GM19328 (cell line): ENCODE results near the gene RPS28.
"Not testable (repeated sequence)": the region's sequence is repeated elsewhere in the genome, so short reads cannot be mapped to it uniquely, and the experiment has no call there.

Source experiments
- ATAC-seq: cut with Tn5 transposase; IDR thresholded peaks from one replicate; pipeline ENCODE4 v1.9.1; 2021; ENCODE audit warnings: mild to moderate bottlenecking, moderate library complexity; ENCODE audit not compliant: unreplicated experiment

RPS28 gene

DNA sequence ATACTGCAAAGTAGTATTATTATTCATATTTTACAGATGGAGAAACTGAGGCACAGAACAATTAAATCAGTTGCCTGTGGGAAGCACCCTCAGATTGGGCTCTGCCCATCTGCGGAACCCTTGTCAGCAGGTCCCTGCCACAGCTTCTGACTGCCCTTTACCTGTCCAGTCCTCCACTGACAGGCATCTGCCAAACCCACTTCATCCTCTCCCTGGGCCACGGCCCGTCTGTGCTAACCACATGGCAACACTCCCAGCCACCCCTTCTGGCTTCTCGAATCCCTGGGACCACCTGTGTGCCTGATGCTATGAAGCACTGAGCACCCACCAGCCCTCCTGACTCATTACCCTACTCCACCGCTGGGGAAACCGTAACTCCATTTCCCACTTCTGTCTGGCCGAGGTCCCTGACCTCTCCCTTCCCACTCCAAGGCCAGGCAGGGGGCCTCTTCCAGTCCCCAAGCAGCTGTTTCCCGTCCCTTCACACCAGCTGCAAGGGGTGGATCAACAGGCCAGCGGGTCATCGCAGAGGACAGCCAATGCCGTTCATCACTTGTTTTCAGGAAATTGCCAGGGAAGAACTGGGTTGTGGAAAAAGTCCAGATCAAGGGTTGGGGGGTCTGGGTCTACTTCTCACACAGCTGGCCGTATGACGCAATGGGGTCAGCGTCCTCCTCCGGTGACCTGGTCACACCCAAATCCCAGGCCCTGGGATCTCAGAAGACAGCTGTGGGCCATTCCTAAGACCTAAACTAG lies 19.2 kb downstream of the RPS28 start:
- no peak for ATAC-seq

DNA sequence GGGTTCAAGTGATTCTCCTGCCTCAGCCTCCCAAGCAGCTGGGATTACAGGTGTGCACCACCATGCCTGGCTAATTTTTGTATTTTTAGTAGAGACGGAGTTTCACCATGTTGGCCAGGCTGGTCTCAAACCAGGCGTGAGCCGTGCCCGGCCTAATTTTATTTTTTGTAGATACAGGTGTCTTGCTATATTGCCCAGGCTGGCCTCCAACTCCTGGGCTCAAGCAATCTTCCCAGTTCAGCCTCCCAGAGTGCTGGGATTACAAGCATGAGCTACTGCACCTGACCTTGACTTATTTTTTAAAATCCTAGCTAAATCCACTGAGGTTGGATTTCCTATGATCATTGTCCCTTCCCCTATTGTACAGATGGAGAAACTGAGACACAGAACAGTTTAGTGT lies 20.2 kb downstream of the RPS28 start:
- ATAC-seq = not testable (repeated sequence)

DNA sequence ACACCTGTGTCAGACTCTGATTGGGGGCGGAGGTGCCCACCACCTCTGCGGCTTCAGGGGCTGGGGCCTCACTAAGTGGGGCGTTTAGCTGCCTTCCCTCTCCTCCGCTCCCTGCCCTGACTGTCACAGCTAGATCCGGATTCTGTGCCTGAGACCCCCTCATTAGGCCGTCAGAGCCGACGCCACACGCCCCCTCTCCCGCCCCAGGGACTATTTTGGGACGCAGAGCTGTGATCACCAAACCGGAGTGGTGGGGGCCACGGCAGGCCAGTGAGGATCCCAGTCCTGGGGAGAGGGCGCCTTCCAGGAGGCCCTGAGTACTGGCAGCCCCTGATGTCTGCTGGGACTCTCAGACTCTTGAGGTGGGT lies 21.0 kb downstream of the RPS28 start:
- ATAC-seq = no peak

DNA sequence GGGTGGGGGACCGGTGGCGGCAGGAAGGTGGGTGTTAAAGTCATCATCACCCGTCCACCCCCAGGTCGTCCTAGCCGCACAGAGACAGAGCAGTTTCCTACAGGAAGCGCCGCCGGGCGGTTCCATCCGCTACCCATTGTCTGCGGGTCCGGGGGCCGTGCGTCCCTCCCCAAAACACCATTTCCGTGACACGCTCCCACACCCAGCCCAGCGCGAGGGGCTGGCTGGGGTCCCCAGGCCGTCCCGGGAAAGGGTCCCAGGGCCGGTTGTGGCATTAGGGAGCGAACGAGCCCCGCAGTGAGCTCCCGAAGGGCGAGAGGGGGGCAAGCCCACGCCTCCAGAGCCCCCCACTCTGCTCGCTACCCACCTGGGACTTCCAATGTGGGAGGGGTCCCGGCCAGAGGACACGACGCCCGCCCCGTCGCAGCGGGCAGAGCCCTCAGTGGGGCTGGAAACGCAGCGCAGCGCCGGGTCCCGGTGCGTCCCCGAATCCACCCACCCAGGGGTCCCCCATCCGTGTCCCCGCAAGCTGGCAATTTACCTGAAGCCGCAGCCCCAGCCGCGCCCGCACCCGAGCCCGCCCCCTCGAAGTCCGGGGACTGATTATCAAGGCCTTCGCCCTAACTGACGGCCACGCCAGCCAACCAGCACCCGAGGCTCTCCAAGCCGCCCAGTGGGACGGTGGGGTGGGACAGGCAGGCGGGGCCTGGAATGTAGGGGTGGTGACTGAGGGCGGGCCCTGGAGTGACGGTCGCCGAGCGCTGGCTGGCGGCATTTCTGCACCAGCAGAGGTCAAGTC lies 21.6 kb downstream of the RPS28 start, which contains the start of gene KANK3:
Gene KANK3, minus strand, starts transcription at position 579 of the 799 bp plus-strand sequence. CDS start 5,434 bp downstream, outside the sequence.
- ATAC-seq = peak; percentile 72

DNA sequence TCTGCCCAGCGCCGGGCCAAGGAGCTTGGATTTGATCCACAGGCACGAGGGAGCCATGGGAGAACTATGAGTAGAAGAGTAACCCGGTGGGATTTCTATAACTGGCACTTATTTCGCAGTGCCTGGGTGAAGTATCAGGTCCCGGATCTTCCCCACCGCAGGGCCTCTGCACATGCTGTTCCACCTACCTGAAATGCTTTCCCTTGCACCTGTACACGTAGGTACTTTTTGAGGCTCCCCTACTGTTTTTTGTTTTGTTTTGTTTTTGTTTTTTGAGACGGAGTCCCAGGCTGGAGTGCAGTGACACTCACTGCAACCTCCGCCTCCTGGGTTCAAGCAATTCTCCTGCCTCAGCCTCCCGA lies 22.2 kb downstream of the RPS28 start:
- ATAC-seq = no peak

DNA sequence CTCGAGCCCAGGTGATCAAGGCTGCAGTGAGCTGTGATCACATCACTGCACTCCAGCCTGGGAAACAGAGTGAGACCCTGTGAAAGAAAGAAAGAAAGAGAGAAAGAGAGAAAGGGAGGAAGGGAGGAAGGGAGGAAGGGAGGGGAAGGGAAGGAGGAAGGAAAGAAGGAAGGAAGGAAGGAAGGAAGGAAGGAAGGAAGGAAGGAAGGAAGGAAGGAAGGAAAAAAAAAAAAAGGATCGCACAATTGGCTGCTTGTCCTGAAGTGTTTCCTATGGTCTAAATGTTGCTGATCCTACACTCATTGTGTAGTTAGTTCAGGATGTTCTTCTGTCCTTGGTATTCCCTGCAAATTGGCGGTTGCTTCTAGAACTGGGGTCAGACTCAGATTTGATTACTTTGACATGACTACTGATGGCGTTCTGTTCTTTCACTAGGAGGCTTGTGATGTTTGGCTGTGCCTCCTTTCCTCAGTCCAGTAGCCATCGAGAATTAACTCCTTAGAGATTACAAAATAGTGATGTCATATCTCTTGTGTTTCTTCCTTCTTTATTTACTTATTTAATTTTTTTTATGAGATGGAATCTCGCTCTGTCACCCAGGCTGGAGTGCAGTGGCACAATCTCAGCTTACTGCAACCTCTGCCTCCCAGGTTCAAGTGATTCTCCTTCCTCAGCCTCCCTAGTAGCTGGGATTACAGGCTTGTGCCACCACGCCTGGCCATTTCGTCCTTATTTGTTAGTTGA lies 28.5 kb downstream of the RPS28 start:
- not testable (repeated sequence) for ATAC-seq

DNA sequence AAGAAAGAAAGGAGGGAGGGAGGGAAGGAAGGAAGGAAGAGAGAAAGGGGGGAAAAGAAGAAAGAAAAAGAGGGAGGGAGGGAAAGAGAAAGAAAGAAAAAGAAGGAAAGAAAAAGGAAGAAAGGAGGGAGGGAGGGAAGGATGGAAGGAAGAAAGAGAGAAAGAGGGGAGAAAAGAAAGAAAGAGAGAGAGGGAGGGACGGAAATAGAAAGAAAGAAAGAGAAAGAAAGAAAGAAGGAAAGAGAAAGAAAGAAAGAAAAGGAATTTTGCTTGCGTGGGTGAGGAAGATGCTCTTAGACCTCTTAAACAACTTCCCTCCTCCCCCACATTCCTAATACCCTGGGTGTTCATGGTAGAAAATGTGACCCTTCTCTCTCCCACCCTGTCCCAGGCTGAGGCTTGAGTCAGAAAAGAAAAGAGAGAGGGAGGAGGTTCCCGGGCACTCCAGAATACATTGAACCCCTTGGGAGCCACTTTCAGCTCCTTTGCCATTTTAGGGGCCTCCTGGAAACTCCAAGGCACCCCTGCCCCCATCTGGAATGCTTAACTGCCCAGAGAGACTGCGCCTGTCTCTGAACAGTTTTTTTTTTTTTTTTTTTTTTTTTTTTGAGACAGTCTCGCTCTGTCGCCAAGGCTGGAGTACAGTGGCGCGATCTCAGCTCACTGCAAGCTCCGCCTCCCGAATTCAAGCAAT lies 31.0 kb downstream of the RPS28 start:
- no peak for ATAC-seq

DNA sequence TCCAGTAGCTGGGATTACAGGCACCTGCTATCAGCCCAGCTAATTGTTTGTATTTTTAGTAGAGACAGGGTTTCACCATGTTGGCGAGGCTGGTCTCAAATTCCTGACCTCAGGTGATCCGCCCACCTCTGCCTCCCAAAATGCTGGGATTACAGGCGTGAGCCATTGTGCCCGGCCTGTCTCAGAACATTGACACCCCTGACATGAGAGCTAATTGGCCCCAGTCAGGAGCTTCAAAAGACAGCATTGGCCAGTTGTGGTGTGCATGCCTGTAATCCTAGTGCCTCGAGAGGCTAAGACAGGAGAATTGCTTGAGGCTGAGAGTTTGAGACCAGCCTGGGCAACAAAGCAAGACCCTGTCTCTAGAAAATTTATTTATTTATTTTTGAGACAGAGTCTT lies 31.5 kb downstream of the RPS28 start:
- not testable (repeated sequence) for ATAC-seq

DNA sequence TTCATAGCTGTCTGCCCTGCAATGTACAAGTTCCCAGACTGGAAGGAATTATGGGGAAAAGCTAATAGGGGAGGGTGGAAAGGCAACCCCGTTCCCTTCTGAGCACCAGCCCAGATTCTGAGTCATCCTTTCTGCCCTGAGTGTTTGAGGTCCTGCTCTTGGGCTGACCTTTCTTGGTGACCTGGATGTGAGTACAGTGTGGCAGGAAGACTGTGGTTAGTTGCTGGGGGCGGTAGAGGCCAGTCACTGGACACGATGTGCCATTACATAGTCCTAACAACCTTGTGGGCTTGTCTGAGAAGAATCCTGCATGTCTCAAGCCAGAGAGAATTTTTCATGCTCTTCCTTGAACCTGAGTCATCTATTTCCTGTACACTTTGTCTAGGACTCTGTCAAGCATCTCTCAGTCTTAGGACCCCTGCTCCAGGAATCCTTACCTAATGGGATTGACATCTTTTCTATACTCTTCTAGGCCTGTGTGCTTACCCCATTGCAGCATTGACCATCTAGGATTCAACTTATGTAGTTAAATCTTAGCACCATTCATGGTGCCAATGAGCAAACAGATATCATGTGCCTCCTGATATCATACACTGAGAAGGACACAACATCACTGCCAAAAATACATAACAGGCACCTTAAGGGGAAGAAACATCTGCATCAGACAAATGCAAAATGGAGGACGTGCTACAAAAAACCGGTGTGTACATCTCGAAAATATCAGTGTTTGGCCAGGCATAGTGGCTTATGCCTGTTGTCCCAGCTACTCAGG lies 34.5 kb downstream of the RPS28 start:
- ATAC-seq = no peak

DNA sequence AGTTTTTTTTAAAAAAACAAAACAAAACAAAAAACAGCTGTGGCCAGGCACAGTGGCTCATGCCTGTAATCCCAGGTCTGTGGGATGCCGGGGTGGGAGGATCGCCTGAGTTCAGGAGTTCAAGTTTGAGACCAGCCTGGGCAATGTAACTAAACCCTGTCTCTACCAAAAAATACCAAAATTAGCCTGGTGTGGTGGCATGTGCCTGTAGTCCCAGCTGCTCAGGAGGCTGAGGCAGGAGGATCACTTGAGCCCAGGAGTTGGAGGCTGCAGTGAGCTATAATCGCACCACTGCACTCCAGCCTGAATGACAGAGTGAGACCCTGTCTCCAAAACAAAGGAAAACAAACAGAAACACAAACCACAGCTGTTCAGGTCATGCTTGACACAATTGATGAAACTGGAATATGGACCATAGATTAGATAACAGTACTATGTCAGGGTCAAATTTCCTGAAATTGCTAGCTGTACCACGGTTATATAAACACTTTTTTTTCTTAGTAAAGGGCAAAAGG lies 35.8 kb downstream of the RPS28 start:
- no peak for ATAC-seq

DNA sequence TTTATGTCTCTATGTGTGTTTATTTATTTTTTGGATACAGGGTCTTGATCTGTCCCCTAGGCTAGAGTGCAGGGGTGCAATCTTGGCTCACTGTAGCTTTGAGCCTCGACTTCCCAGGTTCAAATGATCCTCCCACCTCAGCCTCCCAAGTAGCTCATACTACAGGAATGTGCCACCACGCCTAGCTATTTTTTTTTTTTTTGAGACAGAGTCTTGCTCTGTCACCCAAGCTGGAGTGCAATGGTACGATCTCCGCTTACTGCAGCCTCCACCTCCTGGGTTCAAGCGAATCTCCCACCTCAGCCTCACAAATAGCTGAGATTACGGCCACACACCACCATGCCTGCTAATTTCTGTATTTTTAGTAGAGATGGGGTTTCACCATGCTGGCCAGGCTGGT lies 37.7 kb downstream of the RPS28 start:
- ATAC-seq = no peak

DNA sequence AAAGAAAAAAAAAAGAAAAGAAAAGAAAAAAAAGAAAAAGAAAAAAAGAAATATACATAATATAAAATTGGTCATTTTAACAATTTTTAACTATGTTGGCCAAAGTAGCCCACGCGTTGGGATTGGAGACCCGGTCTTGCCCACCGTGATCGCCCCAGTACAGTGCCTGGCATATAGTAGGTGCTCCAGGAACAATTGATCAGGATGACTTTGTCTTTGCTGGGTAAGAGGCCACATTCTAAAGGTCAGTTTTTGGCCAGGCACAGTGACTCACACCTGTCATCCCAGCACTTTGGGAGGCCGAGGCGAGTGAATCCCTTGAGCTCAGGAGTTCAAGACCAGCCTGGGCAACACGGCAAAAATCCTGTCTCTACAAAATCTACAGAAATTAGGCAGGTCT lies 38.9 kb downstream of the RPS28 start:
- no peak for ATAC-seq

DNA sequence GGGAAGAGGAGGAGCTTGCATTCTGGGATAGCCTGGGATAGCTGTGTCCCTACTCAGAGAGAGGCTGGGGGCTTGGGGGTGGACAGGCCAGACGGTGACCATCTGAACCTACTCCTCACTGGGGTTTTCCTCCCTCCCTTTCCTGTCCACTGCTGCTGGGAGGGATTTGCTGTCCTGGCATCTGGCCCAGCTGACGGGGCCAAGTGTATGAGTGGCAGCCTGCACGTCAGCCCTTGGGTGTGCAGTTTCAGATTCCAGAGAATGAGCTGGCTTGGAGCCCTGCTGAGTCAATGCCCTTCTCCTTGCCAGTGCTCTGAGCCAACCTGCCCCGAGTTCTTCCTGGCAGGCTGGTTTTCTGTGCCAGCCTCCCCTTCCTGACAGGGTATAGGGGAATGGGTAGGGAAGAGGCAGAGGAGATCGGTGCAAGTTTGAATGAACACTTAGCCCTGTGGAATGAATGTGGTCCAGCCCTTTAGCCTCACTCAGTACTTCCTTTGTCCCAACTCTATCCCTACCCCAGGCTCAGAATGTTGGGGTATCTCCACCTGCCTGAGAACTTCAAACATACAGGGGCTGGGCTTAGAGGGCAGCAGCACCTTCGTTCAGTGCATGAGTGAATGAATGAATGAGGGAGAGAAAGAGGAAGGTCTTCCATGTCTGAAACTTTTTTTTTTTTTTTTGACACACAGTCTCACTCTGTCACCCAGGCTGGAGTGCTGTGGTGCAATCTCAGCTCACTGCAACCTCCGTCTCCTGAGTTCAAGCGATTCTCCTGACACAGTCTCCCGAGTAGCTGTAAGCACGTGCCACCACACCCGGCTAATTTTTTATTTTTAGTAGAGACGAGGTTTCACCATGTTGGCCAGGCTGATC lies 40.9 kb downstream of the RPS28 start:
- ATAC-seq = no peak

DNA sequence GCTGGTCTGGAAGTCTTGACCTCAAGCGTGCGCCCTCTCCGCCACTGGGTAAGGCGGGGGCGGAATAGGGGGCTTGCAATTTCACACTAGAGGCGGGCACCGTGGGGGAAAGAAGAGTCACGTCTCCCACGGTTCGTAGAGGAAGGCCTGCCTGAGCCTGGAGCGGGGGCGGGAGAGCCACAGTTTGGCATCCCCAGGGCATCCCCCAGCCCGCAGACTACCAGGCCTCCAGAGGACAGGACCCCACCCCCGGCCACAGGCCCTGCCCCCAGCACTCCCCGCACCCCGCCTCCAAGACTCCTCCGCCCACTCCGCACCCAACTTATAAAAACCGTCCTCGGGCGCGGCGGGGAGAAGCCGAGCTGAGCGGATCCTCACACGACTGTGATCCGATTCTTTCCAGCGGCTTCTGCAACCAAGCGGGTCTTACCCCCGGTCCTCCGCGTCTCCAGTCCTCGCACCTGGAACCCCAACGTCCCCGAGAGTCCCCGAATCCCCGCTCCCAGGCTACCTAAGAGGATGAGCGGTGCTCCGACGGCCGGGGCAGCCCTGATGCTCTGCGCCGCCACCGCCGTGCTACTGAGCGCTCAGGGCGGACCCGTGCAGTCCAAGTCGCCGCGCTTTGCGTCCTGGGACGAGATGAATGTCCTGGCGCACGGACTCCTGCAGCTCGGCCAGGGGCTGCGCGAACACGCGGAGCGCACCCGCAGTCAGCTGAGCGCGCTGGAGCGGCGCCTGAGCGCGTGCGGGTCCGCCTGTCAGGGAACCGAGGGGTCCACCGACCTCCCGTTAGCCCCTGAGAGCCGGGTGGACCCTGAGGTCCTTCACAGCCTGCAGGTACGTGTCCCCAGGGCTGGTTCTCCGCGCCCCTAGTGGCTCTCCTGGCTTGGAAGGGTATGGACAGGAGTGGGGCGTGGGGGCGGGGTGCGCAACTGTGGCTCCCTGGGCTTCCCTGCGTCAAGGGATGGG lies 42.8 kb downstream of the RPS28 start, which contains the start of gene ANGPTL4:
Gene ANGPTL4, plus strand, starts transcription at position 353 of the 969 bp plus-strand sequence. Its CDS starts 167 bp downstream, at position 520.
- no peak for ATAC-seq

DNA sequence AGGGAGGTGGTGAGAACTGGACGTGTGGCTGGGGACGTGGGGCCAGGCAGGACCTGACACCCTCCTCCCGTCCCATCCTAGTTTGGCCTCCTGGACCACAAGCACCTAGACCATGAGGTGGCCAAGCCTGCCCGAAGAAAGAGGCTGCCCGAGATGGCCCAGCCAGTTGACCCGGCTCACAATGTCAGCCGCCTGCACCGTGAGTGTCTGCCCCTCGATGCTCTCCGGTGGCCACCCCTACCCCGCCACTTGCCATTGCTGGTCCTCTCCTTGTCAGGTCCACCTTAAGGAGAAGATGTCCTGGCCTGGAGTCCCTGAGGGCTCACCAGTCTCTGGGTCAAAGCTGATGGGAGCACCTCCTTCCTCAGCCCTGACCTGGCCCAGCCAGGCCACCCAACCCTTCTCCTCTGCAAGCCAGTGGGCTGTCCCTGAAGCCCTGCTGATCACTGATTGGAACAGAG lies 44.9 kb downstream of the RPS28 start:
- ATAC-seq = no peak

DNA sequence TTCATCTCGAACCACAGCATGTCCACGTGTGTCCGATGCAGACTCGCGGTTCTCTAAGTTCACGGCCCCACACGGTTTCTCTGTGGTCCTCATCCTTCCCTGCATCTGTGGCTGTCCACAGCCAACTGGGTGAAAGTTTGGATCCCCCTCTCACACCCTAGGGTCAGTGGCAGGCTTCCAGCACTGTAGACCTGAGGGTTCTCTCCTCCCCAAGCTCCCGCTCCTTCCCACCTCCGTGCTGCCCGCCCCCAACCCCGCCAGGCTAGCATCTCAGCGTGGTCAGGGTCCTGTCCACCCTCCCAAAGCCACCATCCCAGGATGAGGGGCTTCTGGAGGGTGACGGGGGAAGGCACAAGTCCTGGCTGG lies 45.6 kb downstream of the RPS28 start:
- ATAC-seq = no peak

DNA sequence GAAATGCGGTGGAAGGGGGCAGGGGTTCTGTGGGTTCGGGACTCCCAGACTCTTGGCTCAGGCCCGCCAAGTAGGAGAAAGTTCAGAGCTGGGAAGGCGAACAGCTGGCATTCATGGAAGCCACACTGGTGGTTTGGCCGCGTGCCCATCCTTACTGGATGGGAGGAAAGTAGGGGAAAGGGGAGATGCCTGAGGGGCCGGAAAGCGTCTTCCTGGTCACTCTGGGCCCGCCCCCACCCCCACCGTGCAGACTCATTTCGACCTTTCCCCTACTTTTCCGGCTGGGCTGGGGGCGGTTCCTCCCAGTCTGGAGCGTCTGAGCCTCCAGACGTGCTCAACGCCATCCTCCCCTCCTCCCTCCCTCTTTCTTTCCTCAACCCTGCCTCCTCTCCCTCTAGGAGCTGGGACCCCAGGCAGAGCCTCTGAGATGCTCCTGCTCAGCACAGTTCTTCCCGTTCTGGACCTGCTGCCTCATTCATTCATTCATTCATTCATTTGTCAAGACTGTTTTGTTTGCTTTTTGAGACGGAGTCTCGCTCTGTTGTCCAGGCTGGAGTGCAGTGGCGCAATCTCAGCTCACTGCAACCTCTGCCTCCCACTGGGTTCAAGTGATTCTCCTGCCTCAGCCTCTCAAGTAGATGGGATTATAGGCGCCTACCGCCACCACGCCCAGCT lies 46.2 kb downstream of the RPS28 start:
- no peak for ATAC-seq
